Activated CD4-positive, alpha-beta T cell treated with anti-CD3 and anti-CD28 coated beads, Interleukin-2, amount 50 U/mL, for 48 hours (primary cell): ENCODE results near the gene RSPH6A.
"Not testable (repeated sequence)": the region's sequence is repeated elsewhere in the genome, so short reads cannot be mapped to it uniquely, and the experiment has no call there.

Experiments
- DNase-seq, 2 experiments: peaks; one replicate each; pipeline ENCODE4 v3.0.0-alpha.2; 2020

RSPH6A gene

DNA sequence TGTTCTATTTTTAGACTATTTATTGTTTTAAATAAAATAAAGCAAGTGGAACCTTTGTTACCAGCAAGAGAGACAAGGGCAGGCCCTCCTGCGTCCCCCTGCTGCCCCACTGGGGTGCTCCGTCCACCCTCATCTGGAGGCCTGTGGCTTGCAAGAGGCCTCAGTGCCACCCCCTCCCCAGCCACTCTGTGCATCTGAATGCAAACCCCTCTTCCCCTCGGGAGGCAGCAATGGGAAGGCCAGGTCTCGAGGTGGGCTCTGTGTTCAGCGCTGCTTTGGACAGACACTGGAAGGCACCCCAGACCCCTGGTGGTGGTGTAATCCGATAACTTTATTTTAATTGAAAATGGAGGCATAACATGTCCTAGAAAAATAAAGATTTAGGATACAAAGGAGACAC is 50.6 kb downstream of the RSPH6A start:
- DNase-seq = no peak

DNA sequence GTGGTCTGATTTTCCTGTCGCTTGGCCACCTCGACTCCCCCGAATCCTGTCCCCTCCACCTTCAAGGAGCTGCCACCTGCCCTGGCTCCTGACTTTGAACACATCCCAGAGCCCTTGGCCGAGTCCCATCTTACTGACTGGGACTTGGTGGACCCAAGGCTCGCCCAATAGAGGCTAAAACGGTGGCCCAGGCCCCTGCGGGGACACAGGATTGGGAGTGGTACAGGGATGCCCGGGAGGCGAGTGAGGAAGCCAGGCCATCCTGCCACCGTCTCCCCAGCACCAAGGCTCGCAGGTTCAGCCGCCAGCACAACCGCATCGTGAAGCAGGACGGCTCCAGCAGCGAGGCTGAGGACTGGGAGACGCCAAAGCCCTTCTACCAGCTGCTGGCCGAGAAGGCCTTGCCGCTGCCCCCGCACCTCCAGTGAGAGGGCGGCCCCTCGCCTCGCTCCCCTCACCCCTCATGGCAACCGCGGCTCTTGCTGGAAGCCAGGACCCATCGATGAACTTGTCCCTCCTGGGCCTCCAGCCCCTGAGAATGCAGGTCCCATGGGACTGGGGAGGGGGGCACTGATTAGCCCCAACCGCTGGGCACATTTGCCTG is 51.3 kb downstream of the RSPH6A start:
- no peak for DNase-seq

DNA sequence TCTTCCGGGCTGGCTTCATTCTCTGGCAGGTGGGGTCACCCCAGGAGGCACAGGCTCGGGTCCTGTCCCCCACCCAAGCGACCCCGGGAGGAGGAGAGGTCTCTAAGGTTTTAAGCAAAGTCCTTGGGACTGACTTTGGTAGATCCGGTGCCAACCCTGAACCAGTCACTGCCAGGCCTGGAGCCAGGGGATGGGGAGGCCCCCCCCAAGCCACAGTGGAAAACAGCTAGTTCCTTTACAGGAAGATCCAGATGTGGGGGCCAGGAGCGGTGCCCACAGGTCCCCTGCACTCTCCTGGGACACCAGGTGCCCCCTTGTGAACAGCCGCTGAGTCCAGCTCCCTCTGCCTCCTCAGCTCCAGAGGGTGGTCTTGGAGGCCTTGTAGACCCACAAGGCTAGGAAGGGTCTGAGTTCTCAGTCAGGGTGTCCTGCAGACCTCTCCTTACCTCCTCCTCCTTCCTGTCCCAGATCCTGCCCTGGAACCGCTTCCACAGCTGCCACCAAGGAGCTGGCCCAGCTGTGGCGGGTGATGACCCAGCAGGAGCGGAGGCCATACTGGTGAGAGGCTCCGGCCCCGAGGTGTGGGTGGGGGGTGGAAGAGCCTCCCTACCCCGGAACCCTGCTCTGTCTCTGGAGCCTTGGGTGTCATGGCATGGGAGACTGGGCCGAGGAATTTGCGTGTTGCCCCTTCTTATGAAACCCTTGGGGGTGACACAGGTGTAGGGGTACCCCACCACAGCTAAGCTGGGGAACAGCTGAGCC is 52.1 kb downstream of the RSPH6A start:
- DNase-seq = no peak

DNA sequence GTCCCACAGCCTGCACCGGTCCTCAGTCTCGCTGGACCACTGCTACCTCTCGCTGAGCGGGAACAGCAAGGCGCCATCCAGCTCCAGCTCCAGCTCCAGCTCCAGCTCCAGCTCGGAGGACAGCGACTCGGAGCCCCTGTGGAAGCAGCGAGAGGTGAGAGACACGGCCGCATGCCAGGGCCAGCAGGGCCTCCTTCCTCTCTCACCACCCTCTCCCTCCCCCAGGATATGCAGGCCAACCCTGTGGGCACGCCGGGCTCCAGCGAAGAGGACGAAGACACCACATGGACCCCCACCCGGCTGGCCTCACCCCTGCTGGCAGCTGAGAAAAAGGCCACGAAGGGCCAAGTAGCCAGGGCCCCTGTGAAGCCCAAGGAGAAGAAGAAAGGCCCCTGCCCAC is 53.4 kb downstream of the RSPH6A start:
- DNase-seq = no peak

DNA sequence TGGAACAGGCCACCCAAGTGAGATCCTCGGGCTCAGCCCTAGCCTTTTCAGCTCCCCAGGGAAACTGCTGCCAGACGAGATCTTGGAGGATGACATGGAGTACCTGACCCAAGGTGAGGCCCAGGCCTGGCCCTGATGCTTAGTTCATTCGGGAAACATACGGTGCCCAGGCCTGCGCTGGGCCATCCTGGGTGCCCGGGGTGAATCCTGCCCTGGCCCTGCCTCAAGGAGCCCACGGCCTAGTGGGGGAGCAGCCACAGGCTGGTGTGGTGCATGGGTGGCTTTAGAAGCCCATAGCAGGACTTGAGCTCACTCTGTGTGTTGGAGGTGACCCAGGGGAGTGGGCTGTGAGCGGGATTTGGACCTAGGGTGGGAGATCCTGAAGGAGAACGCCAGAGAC is 56.2 kb downstream of the RSPH6A start:
- no peak for DNase-seq

DNA sequence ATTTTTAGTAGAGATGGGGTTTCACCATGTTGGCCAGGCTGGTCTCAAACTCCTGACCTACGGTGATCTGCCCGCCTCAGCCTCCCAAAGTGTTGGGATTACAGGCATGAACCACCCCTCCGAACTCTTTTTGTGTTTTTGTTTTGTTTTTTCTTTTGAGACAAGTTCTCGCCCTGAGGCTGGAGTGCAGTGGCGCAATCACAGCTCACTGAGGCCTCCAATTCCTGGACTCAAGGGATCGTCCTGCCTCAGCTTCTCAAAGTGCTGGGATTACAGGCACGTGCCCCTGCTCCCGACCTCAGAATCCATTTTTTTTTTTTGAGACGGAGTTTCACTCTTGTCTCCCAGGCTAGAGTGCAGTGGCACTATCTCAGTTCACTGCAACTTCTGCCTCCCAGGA is 57.4 kb downstream of the RSPH6A start:
- no peak for DNase-seq

DNA sequence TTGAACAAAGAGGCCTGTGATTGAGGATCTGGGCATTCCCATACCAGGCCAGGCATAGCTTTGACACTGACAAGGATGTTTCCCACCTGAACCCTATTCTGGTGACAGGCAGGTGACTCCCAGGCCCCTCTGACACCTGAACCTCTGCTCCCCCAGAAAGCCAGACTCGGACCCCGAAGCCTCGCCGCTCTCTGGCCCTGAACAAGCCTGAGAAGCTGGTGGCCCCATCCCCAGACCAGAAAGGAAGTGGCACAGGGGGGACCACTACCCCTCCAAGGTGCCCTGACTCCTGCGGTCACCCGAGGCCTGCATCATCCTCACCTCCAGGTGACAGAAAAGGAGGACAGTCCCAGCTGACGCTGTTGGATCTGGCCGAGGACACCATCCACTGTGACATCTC is 60.8 kb downstream of the RSPH6A start:
- DNase-seq = no peak

DNA sequence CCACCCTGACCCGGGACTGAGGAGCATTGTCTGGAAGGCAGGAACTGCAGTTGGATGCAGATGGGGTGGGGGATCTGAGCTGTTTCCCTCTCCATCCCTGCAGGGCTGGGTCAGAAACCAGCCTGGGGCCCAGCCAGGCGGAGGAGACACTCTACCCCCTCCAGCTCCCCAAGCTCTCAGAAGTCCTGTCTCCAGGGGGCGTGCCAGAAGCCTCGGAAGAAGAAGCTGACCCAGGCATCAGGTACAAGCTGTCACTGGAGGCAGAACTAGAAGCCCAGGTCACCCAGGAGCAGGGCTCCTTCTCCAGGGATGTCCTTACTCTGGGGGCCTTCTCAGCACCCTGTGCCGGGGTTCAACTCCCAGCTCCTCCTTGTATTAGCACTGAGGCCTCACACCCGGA is 61.6 kb downstream of the RSPH6A start:
- no peak for DNase-seq

DNA sequence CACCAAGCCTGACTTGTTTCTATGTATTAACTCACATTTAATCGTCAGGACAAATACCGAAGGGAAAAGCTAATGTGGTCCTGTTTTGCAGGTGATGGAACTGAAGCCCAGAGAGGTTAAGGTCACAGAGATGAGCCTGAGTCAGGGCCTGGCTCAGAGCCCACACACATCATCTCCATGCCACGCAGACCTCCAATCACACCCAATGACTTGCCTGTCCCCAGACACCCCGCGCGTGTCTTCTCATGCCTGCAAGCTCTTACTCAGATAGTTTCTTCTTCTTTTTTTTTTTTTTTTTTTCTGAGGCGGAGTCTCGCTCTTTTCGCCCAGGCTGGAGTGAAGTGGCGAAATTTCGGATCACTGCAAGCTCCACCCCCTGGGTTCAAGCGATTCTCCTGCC is 62.5 kb downstream of the RSPH6A start:
- no peak for DNase-seq

DNA sequence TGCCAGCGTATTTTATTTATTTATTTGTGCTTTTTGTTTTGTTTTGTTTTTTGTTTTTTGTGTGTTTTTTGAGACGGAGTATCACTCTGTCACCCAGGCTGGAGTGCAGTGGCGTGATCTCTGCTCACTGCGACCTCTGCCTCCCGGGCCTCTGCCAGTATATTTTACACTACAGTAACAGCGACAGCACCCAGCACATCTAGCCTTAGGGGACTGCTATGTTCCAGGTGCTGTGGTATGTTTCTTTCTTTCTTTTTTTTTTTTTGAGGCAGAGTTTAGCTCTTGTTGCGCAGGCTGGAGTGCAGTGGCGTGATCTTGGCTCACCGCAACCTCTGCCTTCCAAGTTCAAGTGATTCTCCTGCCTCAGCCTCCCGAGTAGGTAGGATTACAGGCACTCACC is 63.6 kb downstream of the RSPH6A start:
- not testable (repeated sequence) for DNase-seq

DNA sequence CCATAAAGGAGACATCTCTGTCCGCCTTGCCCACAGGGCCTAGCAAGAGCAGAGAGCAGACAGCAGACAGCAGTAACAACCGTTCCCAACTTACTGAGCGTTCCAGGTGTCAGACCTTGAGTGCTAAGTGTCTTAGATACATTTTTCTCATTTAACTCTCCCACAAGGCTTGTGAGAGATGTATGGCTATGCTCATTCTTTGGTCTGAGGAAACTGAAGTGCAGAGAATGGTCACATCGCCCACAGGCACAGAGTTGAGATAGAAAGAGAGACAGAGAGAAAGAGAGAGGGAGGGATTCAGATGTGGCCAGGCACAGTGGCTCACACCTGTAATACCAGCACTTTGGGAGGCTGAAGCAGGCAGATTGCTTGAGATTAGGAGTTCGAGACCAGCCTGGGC is 67.6 kb downstream of the RSPH6A start:
- DNase-seq = no peak

DNA sequence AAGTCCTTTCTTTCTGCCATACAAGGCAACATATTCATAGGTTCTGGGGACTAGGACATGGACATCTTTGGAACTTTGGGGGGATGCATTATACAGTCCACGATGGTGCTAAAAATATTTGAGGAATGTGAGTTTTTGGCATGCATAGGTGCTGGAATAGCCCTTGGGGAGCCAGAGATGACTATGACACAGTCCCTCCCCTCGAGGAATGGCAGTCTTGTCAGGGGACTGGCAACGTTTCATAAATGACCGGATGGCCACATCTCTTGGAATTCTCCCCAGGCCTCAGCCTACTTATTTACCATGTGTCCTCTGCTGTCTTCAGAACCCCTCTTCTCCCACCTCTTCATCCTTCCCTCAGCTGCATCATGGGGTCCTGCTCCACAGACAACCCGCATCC is 68.2 kb downstream of the RSPH6A start:
- no peak for DNase-seq
